Heart left ventricle (tissue), 13 donors: ENCODE data around the gene CSTF1.

Source experiments
- POLR2A ChIP-seq, 2 donors: fragments of 450-650 bp; IDR thresholded peaks; one replicate each; pipeline ENCODE4 v1.6.1; 2017; ENCODE audit warnings: antibody characterized with exemption in 2 of 2, mild to moderate bottlenecking in 2 of 2, moderate library complexity in 2 of 2
- TF ChIP-seq, protein P1 (sequence below), 12 donors: fragments of 200-600 bp; sonication (generic) in 4 of 12; IDR thresholded peaks; one replicate each; pipeline versions ENCODE4 v1.5.0 to v1.8.0; 2018 to 2022; ENCODE audit warnings: antibody characterized with exemption in 12 of 12, mild to moderate bottlenecking in 5 of 12
- donor health status: ischemic (EF 13 %, LVEDD 7.1; RV severe dilation, severe dysfunction).
- donor health status: DM: no; HTN: yes; CAD: no.
- donor health status: DM: no; HTN: no; CAD: no.
- donor health status: ischemic (EF 25% LVEDD 6.9; RV normal size, moderate dysfunction).
- donor health status: ischemic (EF 25% LVEDD 5.7; RV mildly dilated, moderate dysfunction).
- donor health status: ischemic (EF 35%, LVEDD 5.7; RV mildly dilated, moderate dysfunction).
- donor health status: nonischemic (EF 11% LVEDD 7.7; RV severe dilation, severe dysfunction).
- donor health status: DM: yes; HTN: yes; CAD: no.
- donor health status: PGD.
- donor health status: ischemic (EF 29% LVEDD 5.4; RV normal size, mild dysfunction).
- donor health status: nonischemic (EF 23%, LVEDD 6.1; RV moderate dilation, normal function).

- TF ChIP-seq, protein P1, sequence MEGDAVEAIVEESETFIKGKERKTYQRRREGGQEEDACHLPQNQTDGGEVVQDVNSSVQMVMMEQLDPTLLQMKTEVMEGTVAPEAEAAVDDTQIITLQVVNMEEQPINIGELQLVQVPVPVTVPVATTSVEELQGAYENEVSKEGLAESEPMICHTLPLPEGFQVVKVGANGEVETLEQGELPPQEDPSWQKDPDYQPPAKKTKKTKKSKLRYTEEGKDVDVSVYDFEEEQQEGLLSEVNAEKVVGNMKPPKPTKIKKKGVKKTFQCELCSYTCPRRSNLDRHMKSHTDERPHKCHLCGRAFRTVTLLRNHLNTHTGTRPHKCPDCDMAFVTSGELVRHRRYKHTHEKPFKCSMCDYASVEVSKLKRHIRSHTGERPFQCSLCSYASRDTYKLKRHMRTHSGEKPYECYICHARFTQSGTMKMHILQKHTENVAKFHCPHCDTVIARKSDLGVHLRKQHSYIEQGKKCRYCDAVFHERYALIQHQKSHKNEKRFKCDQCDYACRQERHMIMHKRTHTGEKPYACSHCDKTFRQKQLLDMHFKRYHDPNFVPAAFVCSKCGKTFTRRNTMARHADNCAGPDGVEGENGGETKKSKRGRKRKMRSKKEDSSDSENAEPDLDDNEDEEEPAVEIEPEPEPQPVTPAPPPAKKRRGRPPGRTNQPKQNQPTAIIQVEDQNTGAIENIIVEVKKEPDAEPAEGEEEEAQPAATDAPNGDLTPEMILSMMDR (IDR thresholded peaks at IDR 0.05): peak; percentile 37 to 67 (median 54)
- no peak for TF ChIP-seq POLR2A (IDR thresholded peaks at IDR 0.05)
Observed at GRCh38 chr20:56343861-56344381, 48.5 kb upstream of the CSTF1 start.
